A549 (cell line): ENCODE measurements around the gene DACH1. TPM values are rescaled to one million over a fixed set of nuclear protein-coding genes. Genes with fewer than 3 reads are reported as not detected.

Experiments used
- ATAC-seq, 2 experiments: fragments of 200-7000 bp in 1 of 2; fragments of >200 bp in 1 of 2; cut with Nextera tagmentation in 1 of 2; cut with Tn5 transposase in 1 of 2; 3 replicates each; pipeline versions ENCODE4 v1.8.0 to v1.9.1; 2018 to 2020; ENCODE audit warnings: mild to moderate bottlenecking in 1 of 2, moderate library complexity in 1 of 2
- CTCF ChIA-PET: fragments of 300-600 bp; sonication (Branson Sonifier 250); formaldehyde crosslinking; extraction: SDS; loops from one replicate; lab custom pipeline; 2021; ENCODE audit warnings: antibody characterized with exemption, inconsistent platforms; lab: Yijun Ruan, JAX
- POLR2A ChIA-PET: fragments of 350-600 bp; formaldehyde crosslinking; extraction: SDS; loops from one replicate; lab custom pipeline; 2021; ENCODE audit warnings: antibody characterized with exemption, inconsistent platforms; lab: Yijun Ruan, JAX
- DNase-seq, 2 experiments: peaks; one replicate each; pipeline versions ENCODE4 v3.0.0 to v3.0.0-alpha.2; 2011 to 2016; ENCODE audit warnings: low read depth in 1 of 2, low spot score in 1 of 2
- FAIRE-seq: peaks from 2 replicates; lab custom pipeline; 2011; peaks lifted over from hg19 to GRCh38; lab: Jason Lieb, UNC
- H3K27ac ChIP-seq, 2 experiments: fragments of >200 bp; sonication (Bioruptor Twin); formaldehyde crosslinking; 3 replicates each; pipeline ENCODE4 v1.5.1; 2016 to 2017
- H3K4me1 ChIP-seq: fragments of >200 bp; sonication (Bioruptor Twin); formaldehyde crosslinking; 3 replicates; pipeline ENCODE4 v1.6.1; 2016
- H3K4me2 ChIP-seq: fragments of >200 bp; sonication (Bioruptor Twin); formaldehyde crosslinking; 3 replicates; pipeline ENCODE4 v1.6.1; 2016
- H3K4me3 ChIP-seq: fragments of >200 bp; sonication (Bioruptor Twin); formaldehyde crosslinking; 3 replicates; pipeline ENCODE4 v1.5.1; 2016
- H3K9me3 ChIP-seq: fragments of >200 bp; sonication (Bioruptor Twin); formaldehyde crosslinking; 3 replicates; pipeline ENCODE4 v1.6.1; 2016
- BHLHE40 ChIP-seq: IDR thresholded peaks from 2 replicates; pipeline ENCODE4 v1.6.1; 2012; ENCODE audit warnings: low read depth, low read length, inconsistent platforms
- EHF ChIP-seq: fragments of 250-450 bp; sonication (Bioruptor Pico); IDR thresholded peaks from 2 replicates; pipeline ENCODE4 v1.5.0; 2020; ENCODE audit warnings: mild to moderate bottlenecking
- FOSL2 ChIP-seq, 2 experiments: fragments of 450-650 bp in 1 of 2; fragments of >200 bp in 1 of 2; sonication (Bioruptor Twin) in 1 of 2; formaldehyde crosslinking; IDR thresholded peaks; 2 replicates each; pipeline versions ENCODE4 v1.5.0 to v1.6.1; 2016 to 2020; ENCODE audit warnings: mild to moderate bottlenecking in 1 of 2, moderate library complexity in 1 of 2
- HDAC2 ChIP-seq: fragments of 200-600 bp; sonication (generic); IDR thresholded peaks from 2 replicates; pipeline ENCODE4 v1.6.1; 2016
- HOXB13 ChIP-seq: fragments of 250-450 bp; sonication (Bioruptor Pico); IDR thresholded peaks from 2 replicates; pipeline ENCODE4 v1.5.0; 2020; ENCODE audit warnings: low read depth, mild to moderate bottlenecking, moderate library complexity
- KDM5A ChIP-seq: fragments of 200-600 bp; sonication (generic); IDR thresholded peaks from 2 replicates; pipeline ENCODE4 v1.6.1; 2016; ENCODE audit warnings: antibody characterized with exemption, mild to moderate bottlenecking
- MAFK ChIP-seq: fragments of 450-650 bp; IDR thresholded peaks from 2 replicates; pipeline ENCODE4 v1.6.1; 2014; ENCODE audit not compliant: partially characterized antibody
- MYC ChIP-seq: IDR thresholded peaks from 2 replicates; pipeline ENCODE4 v1.6.1; 2012; ENCODE audit warnings: mild to moderate bottlenecking, inconsistent platforms, low read length, improper control_type of control experiment, borderline replicate concordance
- NR3C1 ChIP-seq: fragments of >200 bp; sonication (Bioruptor Twin); formaldehyde crosslinking; IDR thresholded peaks from 3 replicates; pipeline ENCODE4 v1.6.1; 2017
- POLR2A ChIP-seq: IDR thresholded peaks from 2 replicates; pipeline ENCODE4 v1.6.1; 2012; ENCODE audit warnings: mild to moderate bottlenecking, low read length
- SMC3 ChIP-seq: fragments of >200 bp; sonication (Bioruptor Twin); formaldehyde crosslinking; IDR thresholded peaks from 3 replicates; pipeline ENCODE4 v1.6.1; 2018; ENCODE audit warnings: inconsistent platforms
- SREBF2 ChIP-seq: fragments of 450-650 bp; IDR thresholded peaks from 2 replicates; pipeline ENCODE4 v1.6.1; 2014; ENCODE audit warnings: mild to moderate bottlenecking, moderate library complexity
- TP53 ChIP-seq: fragments of 250-450 bp; sonication (Bioruptor Pico); IDR thresholded peaks from 2 replicates; pipeline ENCODE4 v1.5.0; 2021; ENCODE audit warnings: mild to moderate bottlenecking, moderate library complexity
- ZNF302 ChIP-seq: fragments of 250-450 bp; sonication (Bioruptor Pico); IDR thresholded peaks from 2 replicates; pipeline ENCODE4 v1.9.0; 2021; ENCODE audit warnings: inconsistent platforms, mild to moderate bottlenecking, moderate library complexity
- ZSCAN20 ChIP-seq: fragments of 250-450 bp; sonication (Bioruptor Pico); IDR thresholded peaks from 2 replicates; pipeline ENCODE4 v1.8.0; 2022; ENCODE audit warnings: mild to moderate bottlenecking, moderate library complexity
- WGBS: methylation state at CpG from one replicate; pipeline ENCODE4 v1.1.6; 2017; ENCODE audit errors: missing lambda C conversion rate; 5-methylcytosine and 5-hydroxymethylcytosine counted together
- polyA plus RNA-seq, 4 experiments: library from polyadenylated mRNA; depleted of rRNA in 3 of 4; stranded (reverse); fragments of >200 nt; fragmentation: RNase III in 1 of 4; extraction: RNeasy Plus Mini Kit Qiagen cat#74134 plus additional on column Dnase treatment in 1 of 4; gene quantifications; 2 replicates in 3 of 4; 3 replicates in 1 of 4; pipeline ENCODE4 v1.2.3, GENCODE V29; 2011 to 2017
- TF ChIP-seq, protein P1 (sequence below): fragments of >200 bp; sonication (Bioruptor Twin); formaldehyde crosslinking; IDR thresholded peaks from 2 replicates; pipeline ENCODE4 v1.6.1; 2016
- TF ChIP-seq, protein P2 (sequence below): fragments of 250-450 bp; sonication (Bioruptor Pico); IDR thresholded peaks from 2 replicates; pipeline ENCODE4 v1.5.0; 2020; ENCODE audit warnings: low read depth, mild to moderate bottlenecking, moderate library complexity
- TF ChIP-seq, protein P3 (sequence below): fragments of 150-350 bp; IDR thresholded peaks from 2 replicates; pipeline ENCODE4 v1.6.1; 2014; ENCODE audit warnings: low read depth, mild to moderate bottlenecking, low read length

Gene DACH1
- polyA plus RNA-seq, 2 of the 4 experiments (the other 2 are of a cell fraction) = not detected

DNA sequence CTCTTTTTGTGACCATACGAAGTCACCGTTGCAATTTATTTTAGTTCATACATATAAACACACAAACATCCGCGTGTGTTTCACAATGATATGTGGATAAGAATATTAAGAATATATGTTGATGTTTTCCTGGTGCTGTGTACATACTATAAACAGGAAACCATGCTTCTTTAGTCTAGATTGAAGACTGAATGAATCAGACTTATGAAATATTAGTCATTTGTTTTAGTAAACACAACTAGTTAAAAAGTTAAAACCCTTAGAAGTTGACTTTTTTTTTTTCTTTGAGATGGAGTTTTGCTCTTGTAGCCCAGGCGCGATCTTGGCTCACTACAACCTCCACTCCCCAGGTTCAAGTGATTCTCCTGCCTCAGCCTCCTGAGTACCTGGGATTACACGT lies 257.7 kb downstream of the DACH1 start:
- no peak for TF ChIP-seq EHF (CRISPR knock-in tag)
- TF ChIP-seq ZSCAN20 (CRISPR knock-in tag) = no peak
- TF ChIP-seq KDM5A = no peak
- TF ChIP-seq HDAC2 = no peak
- Histone ChIP-seq H3K27ac (no peak overlapping the region), H3K9me3 (no peaks in the 10 kb centered on the region), H3K4me3 (no peak overlapping the region), H3K4me2 (no peak overlapping the region), H3K4me1 (no peaks in the 10 kb centered on the region)
- ChIA-PET POLR2A (no interaction called here), CTCF (no interaction called here)
- no peak for FAIRE-seq
- 56% methylated on average over 7 of the region's 7 CpGs for WGBS
- no peak for ATAC-seq
- no peak for DNase-seq

DNA sequence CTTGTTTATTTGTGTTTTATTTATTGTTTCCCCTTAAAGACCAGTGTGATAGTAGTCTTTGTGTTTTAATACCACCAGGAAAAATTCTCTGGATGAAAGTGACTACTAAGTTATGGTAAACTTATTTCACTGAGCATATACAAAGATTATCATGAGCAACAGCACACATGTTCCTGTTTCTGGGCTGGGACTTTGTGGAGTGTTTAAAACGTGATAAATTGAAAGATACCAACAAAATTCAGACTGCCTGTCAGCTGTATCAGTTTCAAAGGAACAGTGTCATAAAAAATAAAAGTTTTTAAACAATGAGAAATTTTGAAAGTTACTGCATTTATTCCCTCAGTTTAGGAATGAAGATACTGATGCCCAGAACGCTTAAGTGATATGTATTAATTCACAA lies 259.4 kb downstream of the DACH1 start:
- no peak for FAIRE-seq
- CTCF ChIA-PET = no interaction called here
- no peak for TF ChIP-seq MYC
- TF ChIP-seq, all 56 proteins: peak for 0
- H3K9me3 ChIP-seq = no peaks in the 10 kb centered on the region
- no peak for ATAC-seq
- no peak overlapping the region for H3K27ac ChIP-seq
- no peak overlapping the region for H3K4me2 ChIP-seq
- H3K4me1 ChIP-seq = no peaks in the 10 kb centered on the region
- 4% methylated on average over 2 of the region's 2 CpGs for WGBS
- no peak for DNase-seq
- POLR2A ChIA-PET = no interaction called here
- no peak overlapping the region for H3K4me3 ChIP-seq

DNA sequence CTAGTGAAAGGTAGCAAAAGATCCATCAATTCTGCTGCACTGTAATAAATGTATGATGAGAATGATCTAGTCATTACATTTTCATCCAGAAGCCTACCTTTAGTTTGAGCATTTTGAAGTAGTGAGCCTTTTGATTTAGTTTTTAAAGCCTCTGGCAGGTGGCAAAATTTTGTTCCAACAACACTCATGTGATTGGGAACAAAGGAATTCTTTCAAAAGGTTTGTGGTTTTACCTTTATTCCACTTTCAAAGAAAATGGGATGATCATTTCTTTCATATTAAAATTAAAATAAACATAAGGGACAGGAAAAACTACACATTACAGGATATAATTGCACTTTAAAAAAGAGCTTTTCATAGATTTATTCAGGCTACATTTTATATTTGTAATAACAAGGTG lies 260.2 kb downstream of the DACH1 start:
- ATAC-seq (no peak), FAIRE-seq (no peak), DNase-seq (no peak)
- Histone ChIP-seq H3K4me2 (no peak overlapping the region), H3K4me1 (no peaks in the 10 kb centered on the region), H3K27ac (no peak overlapping the region), H3K4me3 (no peak overlapping the region), H3K9me3 (no peaks in the 10 kb centered on the region)
- TF ChIP-seq, protein P1, sequence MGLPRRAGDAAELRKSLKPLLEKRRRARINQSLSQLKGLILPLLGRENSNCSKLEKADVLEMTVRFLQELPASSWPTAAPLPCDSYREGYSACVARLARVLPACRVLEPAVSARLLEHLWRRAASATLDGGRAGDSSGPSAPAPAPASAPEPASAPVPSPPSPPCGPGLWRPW = no peak
- TF ChIP-seq MYC = no peak
- TF ChIP-seq HOXB13 (CRISPR knock-in tag) = no peak
- TF ChIP-seq TP53 (CRISPR knock-in tag) = no peak
- TF ChIP-seq FOSL2 (IDR thresholded peaks at IDR 0.05) = no peak
- no peak for TF ChIP-seq FOSL2 (CRISPR knock-in tag; IDR thresholded peaks at IDR 0.05)
- TF ChIP-seq, protein P2, sequence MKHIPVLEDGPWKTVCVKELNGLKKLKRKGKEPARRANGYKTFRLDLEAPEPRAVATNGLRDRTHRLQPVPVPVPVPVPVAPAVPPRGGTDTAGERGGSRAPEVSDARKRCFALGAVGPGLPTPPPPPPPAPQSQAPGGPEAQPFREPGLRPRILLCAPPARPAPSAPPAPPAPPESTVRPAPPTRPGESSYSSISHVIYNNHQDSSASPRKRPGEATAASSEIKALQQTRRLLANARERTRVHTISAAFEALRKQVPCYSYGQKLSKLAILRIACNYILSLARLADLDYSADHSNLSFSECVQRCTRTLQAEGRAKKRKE (CRISPR knock-in tag) = no peak
- no peak for TF ChIP-seq BHLHE40
- TF ChIP-seq ZNF302 = no peak
- POLR2A ChIA-PET = no interaction called here
- CTCF ChIA-PET = no interaction called here

DNA sequence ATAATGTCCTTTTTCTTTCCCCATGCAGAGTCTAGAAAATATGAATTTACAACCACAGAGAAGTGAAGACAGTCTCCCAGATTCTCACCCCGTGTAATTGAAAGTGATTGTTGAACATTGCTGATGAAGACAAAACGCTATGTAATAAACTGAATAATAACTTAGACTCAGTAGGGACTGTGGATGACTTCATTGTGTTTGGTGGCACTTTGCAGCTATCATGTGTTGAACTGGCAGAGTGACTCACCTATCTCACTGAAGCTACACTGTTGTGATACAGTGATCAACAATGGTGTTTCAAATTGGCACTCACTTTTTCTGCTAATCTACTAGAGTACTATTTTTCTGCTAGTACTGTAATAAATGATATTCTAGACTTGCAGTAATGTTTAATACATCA lies 261.3 kb downstream of the DACH1 start:
- DNase-seq (no peak), ATAC-seq (no peak), FAIRE-seq (no peak)
- no peaks in the 10 kb centered on the region for H3K9me3 ChIP-seq
- no peak overlapping the region for H3K27ac ChIP-seq
- no peaks in the 10 kb centered on the region for H3K4me1 ChIP-seq
- POLR2A ChIA-PET = no interaction called here
- CTCF ChIA-PET = no interaction called here
- TF ChIP-seq SMC3 (no peak), MAFK (no peak), BHLHE40 (no peak), NR3C1 (no peak), TP53 (CRISPR knock-in tag) (no peak), POLR2A (no peak), SREBF2 (no peak)
- TF ChIP-seq, protein P3, sequence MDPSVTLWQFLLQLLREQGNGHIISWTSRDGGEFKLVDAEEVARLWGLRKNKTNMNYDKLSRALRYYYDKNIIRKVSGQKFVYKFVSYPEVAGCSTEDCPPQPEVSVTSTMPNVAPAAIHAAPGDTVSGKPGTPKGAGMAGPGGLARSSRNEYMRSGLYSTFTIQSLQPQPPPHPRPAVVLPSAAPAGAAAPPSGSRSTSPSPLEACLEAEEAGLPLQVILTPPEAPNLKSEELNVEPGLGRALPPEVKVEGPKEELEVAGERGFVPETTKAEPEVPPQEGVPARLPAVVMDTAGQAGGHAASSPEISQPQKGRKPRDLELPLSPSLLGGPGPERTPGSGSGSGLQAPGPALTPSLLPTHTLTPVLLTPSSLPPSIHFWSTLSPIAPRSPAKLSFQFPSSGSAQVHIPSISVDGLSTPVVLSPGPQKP = no peak
- 0% methylated on average over 2 of the region's 2 CpGs for WGBS
- H3K4me2 ChIP-seq = no peak overlapping the region
- no peak overlapping the region for H3K4me3 ChIP-seq
